ENCODE data around the gene RPS19.
A peak's percentile ranks its signal among the peaks of the same experiment; 100 is the strongest.

Gene RPS19

GRCh38 chr19:41860419-41861115 is 512 bp downstream of the RPS19 start:
- H3K4me3 ChIP-seq (ENCODE audit: low read depth, low read length), result peak overlapping the region; percentile 97
- no peak for DNase-seq (ENCODE audit: low read depth)
- no peak for TF ChIP-seq MYC (IDR thresholded peaks at IDR 0.05; ENCODE audit: low read depth, low read length)
- TF ChIP-seq, protein P1, sequence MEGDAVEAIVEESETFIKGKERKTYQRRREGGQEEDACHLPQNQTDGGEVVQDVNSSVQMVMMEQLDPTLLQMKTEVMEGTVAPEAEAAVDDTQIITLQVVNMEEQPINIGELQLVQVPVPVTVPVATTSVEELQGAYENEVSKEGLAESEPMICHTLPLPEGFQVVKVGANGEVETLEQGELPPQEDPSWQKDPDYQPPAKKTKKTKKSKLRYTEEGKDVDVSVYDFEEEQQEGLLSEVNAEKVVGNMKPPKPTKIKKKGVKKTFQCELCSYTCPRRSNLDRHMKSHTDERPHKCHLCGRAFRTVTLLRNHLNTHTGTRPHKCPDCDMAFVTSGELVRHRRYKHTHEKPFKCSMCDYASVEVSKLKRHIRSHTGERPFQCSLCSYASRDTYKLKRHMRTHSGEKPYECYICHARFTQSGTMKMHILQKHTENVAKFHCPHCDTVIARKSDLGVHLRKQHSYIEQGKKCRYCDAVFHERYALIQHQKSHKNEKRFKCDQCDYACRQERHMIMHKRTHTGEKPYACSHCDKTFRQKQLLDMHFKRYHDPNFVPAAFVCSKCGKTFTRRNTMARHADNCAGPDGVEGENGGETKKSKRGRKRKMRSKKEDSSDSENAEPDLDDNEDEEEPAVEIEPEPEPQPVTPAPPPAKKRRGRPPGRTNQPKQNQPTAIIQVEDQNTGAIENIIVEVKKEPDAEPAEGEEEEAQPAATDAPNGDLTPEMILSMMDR (IDR thresholded peaks at IDR 0.05; ENCODE audit: low read depth, low read length), result no peak

DNA sequence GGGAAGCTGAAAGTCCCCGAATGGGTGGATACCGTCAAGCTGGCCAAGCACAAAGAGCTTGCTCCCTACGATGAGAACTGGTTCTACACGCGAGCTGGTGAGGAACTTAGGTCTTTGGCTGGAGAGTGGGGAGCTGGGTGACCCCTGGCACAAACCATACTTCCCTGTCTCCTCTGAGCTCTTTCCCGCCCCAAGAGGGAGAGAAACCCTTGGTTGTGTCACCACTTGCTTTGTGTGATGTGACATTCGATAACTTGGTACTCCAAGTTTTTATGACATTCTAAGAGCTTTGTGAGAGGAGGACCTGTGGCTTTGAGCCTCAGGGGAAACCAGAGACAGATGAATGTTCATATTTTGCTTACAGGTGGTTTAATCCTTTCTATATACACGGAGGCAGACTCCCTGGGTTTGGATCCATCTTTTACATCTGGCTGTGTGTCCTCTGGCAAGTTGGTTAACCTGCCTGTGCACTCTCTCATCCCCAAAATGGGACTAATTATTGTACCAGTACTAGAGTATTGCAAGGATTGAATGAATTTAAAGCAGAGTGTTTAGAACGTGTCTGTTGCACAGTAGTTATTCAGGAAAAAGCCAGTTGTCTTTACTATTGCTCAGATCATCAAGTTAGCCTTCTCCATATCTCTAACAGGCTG is 1.2 kb downstream of the RPS19 start:
- TF ChIP-seq, protein P1 (IDR thresholded peaks at IDR 0.05; ENCODE audit: low read depth, low read length), result no peak
- no peak for TF ChIP-seq POLR2A (IDR thresholded peaks at IDR 0.05; ENCODE audit: extremely low read depth, insufficient read length)
- TF ChIP-seq MAX (IDR thresholded peaks at IDR 0.05; ENCODE audit: low read depth, low read length), result no peak
- TF ChIP-seq MYC (IDR thresholded peaks at IDR 0.05; ENCODE audit: low read depth, low read length), result no peak

DNA sequence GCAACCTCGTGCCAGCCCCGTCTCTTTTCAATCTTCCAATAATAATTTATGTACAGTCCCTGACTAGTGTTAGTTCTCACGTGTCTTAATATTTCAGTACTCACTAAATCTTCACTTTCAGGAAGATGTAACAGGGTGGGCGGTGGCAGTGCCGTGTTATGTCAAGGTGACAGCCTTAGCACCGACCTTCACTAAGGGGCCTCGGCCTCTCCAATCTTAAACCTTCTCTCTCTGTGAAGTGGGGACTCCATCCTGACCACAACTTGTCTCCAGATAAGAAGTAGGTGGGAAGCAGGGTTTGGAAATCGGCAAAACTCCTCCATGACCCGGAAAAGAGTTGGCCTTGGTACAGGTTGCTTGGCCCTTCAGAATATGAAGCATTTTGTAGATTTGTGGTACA is 1.8 kb downstream of the RPS19 start:
- H3K4me3 ChIP-seq (ENCODE audit: low read depth, low read length), result peak overlapping the region; percentile 97
- no peak for TF ChIP-seq MYC (IDR thresholded peaks at IDR 0.05; ENCODE audit: low read depth, low read length)
- no peak for TF ChIP-seq MAX (IDR thresholded peaks at IDR 0.05; ENCODE audit: low read depth, low read length)
- TF ChIP-seq POLR2A (IDR thresholded peaks at IDR 0.05; ENCODE audit: extremely low read depth, insufficient read length), result no peak
- TF ChIP-seq, protein P1 (IDR thresholded peaks at IDR 0.05; ENCODE audit: low read depth, low read length), result no peak
- no peak for DNase-seq (ENCODE audit: low read depth)

More for the DNA sequence above, 1.2 kb downstream of the RPS19 start:
- no peak for DNase-seq (ENCODE audit: low read depth)
- peak overlapping the region; percentile 97 for H3K4me3 ChIP-seq (ENCODE audit: low read depth, low read length)

GRCh38 chr19:41862445-41862986 is 2.5 kb downstream of the RPS19 start:
- DNase-seq (ENCODE audit: low read depth), result no peak
- no peak for TF ChIP-seq MAX (IDR thresholded peaks at IDR 0.05; ENCODE audit: low read depth, low read length)
- TF ChIP-seq MYC (IDR thresholded peaks at IDR 0.05; ENCODE audit: low read depth, low read length), result no peak
- no peak for TF ChIP-seq POLR2A (IDR thresholded peaks at IDR 0.05; ENCODE audit: extremely low read depth, insufficient read length)
- TF ChIP-seq, protein P1 (IDR thresholded peaks at IDR 0.05; ENCODE audit: low read depth, low read length), result no peak
- peak overlapping the region; percentile 97 for H3K4me3 ChIP-seq (ENCODE audit: low read depth, low read length)

- TF ChIP-seq POLR2A (IDR thresholded peaks at IDR 0.05; ENCODE audit: extremely low read depth, insufficient read length) (no peak), MAX (IDR thresholded peaks at IDR 0.05; ENCODE audit: low read depth, low read length) (no peak), MYC (IDR thresholded peaks at IDR 0.05; ENCODE audit: low read depth, low read length) (no peak)
- TF ChIP-seq, protein P1 (IDR thresholded peaks at IDR 0.05; ENCODE audit: low read depth, low read length), result no peak
- peak overlapping the region; percentile 97 for H3K4me3 ChIP-seq (ENCODE audit: low read depth, low read length)
Measured at GRCh38 chr19:41863209-41863931, 3.3 kb downstream of the RPS19 start.

More at GRCh38 chr19:41863209-41863931, 3.3 kb downstream of the RPS19 start:
- DNase-seq (ENCODE audit: low read depth), result peak; percentile 59
